Coronary artery (tissue), 2 donors: ENCODE data around the gene HMGCS2.

Source experiments
- DNase-seq: peaks from one replicate; pipeline ENCODE4 v3.0.0-alpha.2; 2017; ENCODE audit warnings: low spot score
- H3K27ac ChIP-seq, 2 donors: fragments of 200-600 bp; sonication (generic); one replicate each; pipeline ENCODE4 v1.5.1; 2016 to 2019
- H3K4me3 ChIP-seq: fragments of 200-600 bp; sonication (generic); 2 replicates; pipeline ENCODE4 v1.5.1; 2016; ENCODE audit warnings: mild to moderate bottlenecking, moderate library complexity
- CTCF ChIP-seq: fragments of 200-600 bp; sonication (generic); IDR thresholded peaks from one replicate; pipeline ENCODE4 v1.5.1; 2019; ENCODE audit warnings: antibody characterized with exemption

The HMGCS2 gene

DNA sequence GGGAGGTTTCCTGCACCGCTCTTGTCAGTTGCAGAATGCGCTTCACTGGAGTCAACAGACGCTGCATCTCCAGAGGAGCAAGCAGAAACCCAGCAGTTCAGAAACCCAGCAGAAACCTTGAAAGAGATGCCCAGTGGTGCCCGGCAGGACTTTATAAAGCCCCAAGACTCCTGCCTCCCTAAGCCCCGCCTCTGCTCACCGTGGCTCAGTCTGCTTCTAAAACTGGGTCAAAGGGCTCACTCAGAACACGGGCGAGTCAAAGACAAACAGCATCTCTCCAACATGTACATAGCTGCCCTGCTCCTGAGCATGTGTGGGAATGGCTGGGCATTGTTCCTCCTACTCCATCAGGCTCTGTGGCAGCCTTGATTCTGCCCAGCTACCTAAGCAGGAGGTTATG lies at the start of gene HMGCS2:
TSS of gene HMGCS2 (minus strand) at position 128 of the 400 bp plus-strand sequence. CDS start at position 67, 61 bp downstream.
- TF ChIP-seq CTCF = no peak
- H3K27ac ChIP-seq = no peak within 1 kb of the TSS
- H3K4me3 ChIP-seq = no peak within 1 kb of the TSS
- no peak for DNase-seq

DNA sequence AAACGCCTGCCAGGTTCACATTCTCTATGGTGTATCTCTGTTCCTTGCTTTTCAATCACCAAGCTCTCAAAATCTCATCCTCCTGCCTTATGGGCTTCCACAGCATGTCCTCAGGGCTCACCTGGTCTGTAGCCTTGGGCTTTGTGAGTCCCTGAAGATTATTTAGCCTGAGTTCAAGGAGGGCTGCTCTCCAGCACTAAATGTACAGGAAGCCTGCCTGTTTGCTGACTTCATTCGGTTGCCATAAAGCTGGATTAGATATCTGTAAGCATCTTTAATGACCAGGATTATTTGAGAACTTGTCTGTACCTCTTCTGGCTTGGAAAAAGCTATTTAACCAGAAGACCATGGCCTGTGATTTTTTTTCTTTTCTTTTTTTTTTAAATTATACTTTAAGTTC lies 49.5 kb upstream of the HMGCS2 start:
- no peak for TF ChIP-seq CTCF
- no peak for DNase-seq
- no peak overlapping the region for H3K4me3 ChIP-seq
- H3K27ac ChIP-seq = no peak overlapping the region

- TF ChIP-seq CTCF = no peak
- H3K4me3 ChIP-seq = no peak overlapping the region
- no peak for DNase-seq
- no peak overlapping the region for H3K27ac ChIP-seq
Measured at GRCh38 chr1:119816407-119816806, 47.7 kb upstream of the HMGCS2 start.

- Histone ChIP-seq H3K27ac (no peak overlapping the region), H3K4me3 (no peak overlapping the region)
- no peak for TF ChIP-seq CTCF
- no peak for DNase-seq
Measured at GRCh38 chr1:119815928-119816327, 47.2 kb upstream of the HMGCS2 start.

- DNase-seq = no peak
- no peak for TF ChIP-seq CTCF
- no peak overlapping the region for H3K4me3 ChIP-seq
- no peak overlapping the region for H3K27ac ChIP-seq
Measured at GRCh38 chr1:119815361-119815760, 46.7 kb upstream of the HMGCS2 start.

DNA sequence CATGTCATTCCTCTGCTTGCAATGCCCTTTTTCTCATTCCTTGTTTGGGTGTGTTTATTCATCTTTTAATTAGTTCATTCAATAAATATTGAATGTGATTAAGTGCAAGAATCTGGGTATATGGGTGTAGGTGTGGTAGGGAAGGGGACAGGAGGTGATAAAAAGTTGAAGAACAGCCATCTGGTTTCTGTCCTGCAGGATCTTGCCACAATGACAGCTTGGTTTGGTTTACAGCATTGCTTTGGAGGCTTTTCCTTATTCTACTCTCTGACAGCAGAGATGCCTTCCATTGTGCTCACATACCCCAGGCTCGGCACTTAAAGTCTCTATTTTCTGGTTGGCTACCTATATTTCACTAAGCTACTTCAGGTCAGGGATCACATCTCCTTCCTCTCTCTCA lies 45.6 kb upstream of the HMGCS2 start:
- H3K27ac ChIP-seq = no peak overlapping the region
- TF ChIP-seq CTCF = no peak
- DNase-seq = no peak
- H3K4me3 ChIP-seq = no peak overlapping the region

DNA sequence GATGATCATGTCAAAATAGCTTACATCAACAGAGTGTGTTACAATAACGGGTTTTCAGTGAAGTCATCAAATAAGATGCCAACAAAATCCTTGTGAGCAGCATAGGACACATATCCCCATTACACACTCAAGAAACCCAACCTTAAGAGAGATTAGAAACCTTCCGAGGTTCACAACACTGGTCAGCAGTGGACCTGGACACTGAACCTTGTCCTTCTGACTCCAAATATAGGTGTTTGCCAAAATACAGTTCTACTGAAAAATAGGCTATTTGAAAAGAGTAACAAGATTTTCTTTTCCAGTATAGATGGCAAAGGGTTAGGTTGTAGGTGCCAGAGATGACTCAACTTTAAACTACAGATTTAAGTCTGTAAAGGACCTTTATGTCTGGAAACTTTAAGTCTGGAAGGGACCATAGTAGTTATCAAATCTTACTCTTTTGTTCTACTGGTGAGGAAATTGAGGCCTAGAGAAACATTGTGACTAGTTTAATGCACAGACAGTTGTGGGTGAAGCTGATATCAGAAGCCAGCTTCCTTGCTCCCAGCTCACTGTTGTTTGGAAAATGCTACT lies 43.4 kb upstream of the HMGCS2 start:
- H3K27ac ChIP-seq = no peak overlapping the region
- no peak for TF ChIP-seq CTCF
- no peak overlapping the region for H3K4me3 ChIP-seq
- DNase-seq = no peak
